Measurements from ENCODE around the gene CALU. TPM values are rescaled to one million over a fixed set of nuclear protein-coding genes. Genes with fewer than 3 reads are reported as not detected.
A peak's percentile ranks its signal among the peaks of the same experiment; 100 is the strongest.

Gene CALU
- total RNA-seq, 2 donors from 2014 or later: 262 to 393 TPM

DNA sequence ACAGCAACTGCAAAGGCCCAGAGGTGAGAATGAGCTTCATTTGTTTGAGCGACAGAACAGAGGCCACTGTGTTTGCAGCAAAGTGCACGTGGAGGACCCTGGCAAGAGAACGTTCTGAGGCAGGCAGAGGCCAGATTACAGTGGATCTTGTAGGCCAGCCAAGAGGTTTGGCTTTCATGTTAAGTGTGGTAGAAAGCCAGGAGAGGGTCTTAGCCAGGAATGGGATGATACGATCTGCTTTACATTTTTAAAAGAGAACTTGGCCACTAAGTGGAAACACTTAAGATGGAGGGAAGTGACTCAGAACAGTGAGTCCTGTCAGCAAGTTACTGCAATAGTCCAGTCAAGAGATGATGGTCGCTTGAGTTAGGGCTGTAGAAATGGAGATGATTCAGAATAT lies 57.2 kb downstream of the CALU start:
- DNase-seq (ENCODE audit: low spot score): no peak
- intact Hi-C loops (cut with DNase I): no loop called here

GRCh38 chr7:128799451-128799850 lies 60.3 kb downstream of the CALU start:
- DNase-seq (ENCODE audit: low spot score): no peak
- intact Hi-C loops (cut with DNase I): no loop called here

DNA sequence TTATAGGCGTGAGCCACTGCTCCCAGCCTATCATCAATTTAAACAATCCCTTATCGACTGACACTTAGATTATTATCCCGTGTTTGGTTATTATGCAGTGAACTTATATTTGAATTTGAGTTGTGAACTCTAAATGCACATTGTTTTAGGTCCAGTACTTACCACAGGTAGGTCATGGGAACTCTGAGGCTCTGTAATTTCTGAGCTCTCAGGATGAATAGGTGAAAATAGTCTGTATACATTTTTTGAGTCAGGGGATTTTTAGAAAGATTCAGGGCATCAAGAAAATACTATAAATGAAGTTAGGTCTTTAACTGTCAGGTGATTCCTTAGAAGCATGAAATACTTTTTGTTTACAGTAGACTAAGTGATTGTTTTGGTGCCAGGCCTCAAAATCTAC lies 61.4 kb downstream of the CALU start:
- intact Hi-C loops (cut with DNase I): no loop called here
- no peak for DNase-seq (ENCODE audit: low spot score)

- intact Hi-C loops (cut with DNase I): no loop called here
- DNase-seq (ENCODE audit: low spot score): no peak
Measured at GRCh38 chr7:128801003-128801402, 61.8 kb downstream of the CALU start.

DNA sequence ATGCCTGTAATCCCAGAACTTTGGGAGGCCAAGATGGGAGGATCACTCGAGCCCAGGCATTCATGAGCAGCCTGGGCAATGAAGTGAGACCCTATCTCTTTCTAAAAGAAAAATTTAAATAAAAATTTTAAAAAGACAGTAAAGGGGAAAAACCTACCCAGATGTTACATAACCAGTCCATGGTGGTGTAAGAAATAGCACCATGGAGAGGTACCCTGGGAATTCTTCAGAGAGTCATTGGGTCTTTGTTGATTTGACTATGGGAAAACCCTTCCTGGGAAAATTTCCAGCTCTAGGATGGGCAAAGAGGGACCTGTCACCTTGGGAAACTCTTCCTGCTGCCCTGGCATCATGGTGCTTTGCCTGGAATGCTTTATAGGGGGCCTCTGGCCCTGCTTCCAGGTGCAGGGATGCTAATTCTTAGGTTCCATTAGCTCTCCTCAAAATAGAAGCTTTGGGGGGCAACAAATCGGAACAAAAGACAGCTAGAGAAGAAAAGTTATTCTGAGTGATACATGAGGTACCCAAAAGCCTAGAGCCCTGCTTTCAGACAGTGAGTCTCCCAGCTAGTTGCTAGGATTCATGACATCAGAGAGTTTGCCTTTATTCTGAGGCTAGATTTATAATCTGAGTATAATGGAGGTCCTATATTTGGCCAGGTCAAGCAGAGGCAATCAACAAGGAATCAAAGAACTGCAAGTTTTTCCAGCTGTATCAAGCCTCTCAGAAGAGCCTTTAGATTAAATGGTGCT lies 62.7 kb downstream of the CALU start:
- intact Hi-C loops (cut with DNase I): no loop called here
- no peak for DNase-seq (ENCODE audit: low spot score)

GRCh38 chr7:128804484-128804883 lies 65.3 kb downstream of the CALU start:
- intact Hi-C loops (cut with DNase I): no loop called here
- no peak for DNase-seq (ENCODE audit: low spot score)

- intact Hi-C loops (cut with DNase I): loop anchor here in 1 of 2 donors (5.0 kb wide), 1 partner anchor 457 kb away; no protein-coding TSS in a partner anchor
Measured at GRCh38 chr7:128805225-128805624, 66.1 kb downstream of the CALU start.

DNA sequence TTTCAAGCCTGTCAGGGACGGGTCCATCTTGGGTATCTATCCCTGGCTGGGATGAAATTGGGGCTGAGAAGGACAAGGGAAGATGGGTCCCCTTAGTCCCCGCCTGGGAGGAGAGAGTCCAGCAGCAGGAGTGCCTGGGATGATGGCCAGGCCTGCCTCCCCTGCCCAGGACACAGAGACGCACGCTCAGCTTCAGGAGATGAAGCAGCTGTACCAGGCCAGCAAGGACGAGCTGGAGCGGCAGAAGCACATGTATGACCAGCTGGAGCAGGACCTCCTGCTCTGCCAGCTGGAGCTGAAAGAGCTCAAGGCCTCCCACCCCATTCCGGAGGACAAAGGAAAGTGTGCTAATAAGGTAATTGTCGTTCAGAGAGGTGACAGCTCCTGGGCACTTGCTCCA lies 68.0 kb downstream of the CALU start:
- intact Hi-C loops (cut with DNase I): loop anchor here in 1 of 2 donors (5.0 kb wide), 1 partner anchor 455 kb away; no protein-coding TSS in a partner anchor
- no peak for DNase-seq (ENCODE audit: low spot score)

More at GRCh38 chr7:128805225-128805624, 66.1 kb downstream of the CALU start:
- no peak for DNase-seq (ENCODE audit: low spot score)

GRCh38 chr7:128809363-128809762 lies 70.2 kb downstream of the CALU start:
- intact Hi-C loops (cut with DNase I): loop anchor here in 1 of 2 donors (5.0 kb wide), 1 partner anchor 453 kb away; no protein-coding TSS in a partner anchor
- no peak for DNase-seq (ENCODE audit: low spot score)

DNA sequence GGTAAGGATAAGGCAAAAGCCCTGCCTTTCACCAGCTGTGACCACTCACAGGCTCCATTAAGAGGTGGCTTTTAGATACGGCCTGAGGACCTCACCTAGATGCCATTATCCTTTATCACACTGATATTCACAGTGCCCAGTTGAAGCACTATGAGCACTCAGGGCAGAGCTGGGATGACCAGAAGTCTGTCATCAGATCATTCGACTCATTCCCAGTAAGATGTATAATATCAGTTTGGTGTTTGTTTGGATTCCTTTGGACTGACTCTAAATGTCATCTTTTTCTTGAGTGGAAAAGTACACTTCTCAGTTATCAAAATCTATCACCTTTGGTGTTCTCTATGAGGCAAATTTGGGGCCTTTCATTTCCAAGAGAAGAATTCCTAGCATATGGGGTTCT lies 71.3 kb downstream of the CALU start:
- intact Hi-C loops (cut with DNase I): no loop called here
- DNase-seq (ENCODE audit: low spot score): no peak

DNA sequence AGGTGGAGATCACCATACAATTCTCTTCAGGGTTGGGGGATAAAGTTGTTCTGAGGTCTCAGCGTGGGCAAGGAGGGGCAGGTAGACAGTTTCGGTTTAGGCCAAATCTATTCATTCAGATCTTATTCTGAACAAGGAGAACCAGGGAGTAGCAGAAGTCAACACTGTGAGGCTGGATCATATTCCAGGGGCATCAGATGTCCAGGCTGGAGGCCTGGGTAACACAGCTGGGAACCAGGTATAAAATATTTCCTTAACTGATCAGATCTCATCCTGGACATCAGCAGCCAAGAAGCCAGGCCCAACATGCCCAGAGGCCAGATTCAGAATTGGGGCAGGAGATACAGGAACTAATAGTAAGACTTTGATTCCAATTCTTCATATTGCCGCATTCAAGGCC lies 71.8 kb downstream of the CALU start:
- no peak for DNase-seq (ENCODE audit: low spot score)
- intact Hi-C loops (cut with DNase I): no loop called here

DNA sequence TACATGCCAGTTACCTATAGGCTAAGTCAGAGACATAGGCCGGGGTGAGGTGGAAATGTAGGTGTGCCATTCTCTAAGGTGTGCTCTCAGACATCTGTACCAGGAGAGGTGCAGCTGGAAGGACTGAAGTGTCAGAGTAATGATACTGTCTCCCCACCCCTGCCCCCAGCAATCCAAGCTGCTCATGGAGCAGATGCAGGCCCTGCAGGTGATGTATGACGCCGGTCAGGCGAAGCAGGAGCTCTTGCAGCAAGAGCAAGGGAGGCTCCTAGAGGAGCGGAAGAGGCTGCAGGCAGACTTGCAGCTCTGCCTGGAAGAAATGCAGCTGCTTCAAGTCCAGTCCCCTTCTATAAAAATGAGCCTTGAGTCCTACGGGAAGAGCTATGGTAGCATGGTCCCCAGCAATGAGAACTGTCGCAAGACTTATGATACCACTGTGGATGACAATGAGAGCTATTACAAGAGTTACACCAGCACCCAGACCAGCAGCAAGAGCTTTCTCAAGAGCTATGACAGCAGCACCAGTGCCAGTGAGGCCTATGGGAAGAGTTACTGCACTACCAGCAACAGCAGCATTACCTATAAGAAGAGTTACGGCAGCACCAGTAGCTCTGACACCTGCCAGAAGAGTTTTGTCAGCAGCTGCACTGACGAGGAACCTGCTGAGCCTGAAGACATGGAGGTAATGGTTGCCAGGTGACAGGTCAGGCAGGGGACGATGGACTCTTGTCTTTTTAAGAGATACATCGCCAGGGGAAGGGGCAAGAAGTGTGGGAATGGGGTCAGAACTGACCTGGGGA lies 72.7 kb downstream of the CALU start:
- intact Hi-C loops (cut with DNase I): no loop called here
- DNase-seq (ENCODE audit: low spot score): no peak

DNA sequence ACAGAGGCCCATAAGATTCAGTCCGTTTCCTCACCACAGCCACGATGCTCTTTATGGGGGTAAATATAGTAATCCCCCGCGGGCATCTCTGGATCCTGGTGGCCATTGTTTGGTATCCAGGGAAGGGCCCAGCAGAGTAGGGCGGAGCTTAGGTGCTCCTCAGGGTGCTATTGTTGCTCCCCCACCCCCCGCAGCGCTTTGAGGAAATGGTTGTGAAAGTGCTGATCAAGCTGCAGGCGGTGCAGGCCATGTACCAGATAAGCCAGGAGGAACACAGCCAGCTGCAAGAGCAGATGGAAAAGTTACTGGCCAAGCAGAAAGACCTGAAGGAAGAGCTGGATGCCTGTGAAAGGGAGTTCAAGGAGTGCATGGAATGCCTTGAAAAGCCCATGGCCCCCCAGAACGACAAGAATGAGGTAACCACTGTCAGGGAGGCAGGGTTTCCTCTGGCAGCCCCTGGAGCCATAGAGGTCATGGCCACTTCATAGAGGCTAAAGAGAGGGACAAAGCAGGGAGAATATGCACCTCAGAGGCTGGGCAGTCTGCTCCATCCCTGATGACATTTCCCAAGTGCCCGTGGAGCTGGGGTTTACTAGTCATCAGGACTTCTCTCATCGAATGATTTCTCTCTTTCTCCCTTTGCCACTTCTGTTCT lies 73.5 kb downstream of the CALU start:
- DNase-seq (ENCODE audit: low spot score): peak; percentile 82
- intact Hi-C loops (cut with DNase I): no loop called here

GRCh38 chr7:128814499-128814898 lies 75.3 kb downstream of the CALU start:
- intact Hi-C loops (cut with DNase I): no loop called here
- no peak for DNase-seq (ENCODE audit: low spot score)

DNA sequence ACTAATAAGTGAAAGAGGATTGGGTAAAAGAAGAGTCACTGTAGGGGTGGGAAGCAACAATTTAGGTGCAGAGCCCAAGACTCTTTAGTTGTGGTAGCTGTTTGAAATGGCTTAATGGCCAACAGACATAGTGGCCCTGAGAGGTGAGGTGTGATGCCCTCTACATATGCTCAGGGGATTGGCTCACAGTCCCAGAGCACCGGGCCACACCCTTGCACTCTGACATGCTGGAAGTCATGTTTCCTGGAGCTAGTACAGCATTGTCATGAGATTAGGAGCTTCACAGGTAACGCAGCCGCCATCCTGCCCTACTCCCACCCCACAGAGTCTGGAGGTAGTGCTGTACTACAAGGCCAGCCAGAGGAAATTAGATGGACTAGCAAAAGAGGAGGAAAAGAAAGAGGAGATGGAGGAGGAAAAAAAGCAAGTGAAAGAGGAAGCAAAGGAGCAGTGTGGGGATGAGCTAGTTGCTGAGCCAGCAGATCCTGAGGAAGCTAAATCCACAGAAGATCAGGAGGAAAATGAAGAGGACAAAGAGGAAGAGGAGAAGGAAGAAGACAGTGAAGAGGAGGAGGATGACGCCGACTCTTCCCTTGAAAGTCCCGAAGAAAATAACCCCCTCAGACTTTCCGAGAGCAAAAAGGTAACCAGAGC lies 76.3 kb downstream of the CALU start:
- intact Hi-C loops (cut with DNase I): no loop called here
- DNase-seq (ENCODE audit: low spot score): no peak

- intact Hi-C loops (cut with DNase I): no loop called here
- no peak for DNase-seq (ENCODE audit: low spot score)
Measured at GRCh38 chr7:128818694-128819093, 79.5 kb downstream of the CALU start.

All from posterior vena cava (tissue), 2 donors.